Activated CD8-positive, alpha-beta T cell treated with anti-CD3 and anti-CD28 coated beads for 36 hours (primary cell): ENCODE data around the gene BSDC1. TPM values are rescaled to one million over a fixed set of nuclear protein-coding genes. Genes with fewer than 3 reads are reported as not detected.

Source experiments
- ATAC-seq: fragments of 200-7000 bp; cut with Tn5 transposase; one replicate; pipeline ENCODE4 v1.10.0; 2021; ENCODE audit warnings: mild to moderate bottlenecking, moderate library complexity
- CTCF ChIA-PET: fragments of 350-600 bp; sonication (Branson Sonifier 250); formaldehyde crosslinking; loops from one replicate; lab custom pipeline; 2021; ENCODE audit warnings: antibody characterized with exemption; lab: Charles Lee
- POLR2A ChIA-PET: fragments of 350-600 bp; sonication (Branson Sonifier 250); formaldehyde crosslinking; loops from one replicate; lab custom pipeline; 2021; ENCODE audit warnings: antibody characterized with exemption; lab: Charles Lee
- DNase-seq: peaks from one replicate; pipeline ENCODE4 v3.0.0-alpha.2; 2020
- H3K27ac Mint-ChIP-seq: one replicate; pipeline ENCODE4 v1.8.0; 2021; ENCODE audit warnings: mild to moderate bottlenecking, mixed read lengths
- H3K27me3 Mint-ChIP-seq: one replicate; pipeline ENCODE4 v1.8.0; 2021; ENCODE audit warnings: mixed read lengths
- H3K36me3 Mint-ChIP-seq: one replicate; pipeline ENCODE4 v1.8.0; 2021; ENCODE audit warnings: low read depth, mixed read lengths
- H3K4me1 Mint-ChIP-seq: one replicate; pipeline ENCODE4 v1.8.0; 2021; ENCODE audit warnings: low read depth, mixed read lengths
- H3K4me3 Mint-ChIP-seq: one replicate; pipeline ENCODE4 v1.8.0; 2021; ENCODE audit warnings: mild to moderate bottlenecking, moderate library complexity, mixed read lengths
- H3K9me3 Mint-ChIP-seq: one replicate; pipeline ENCODE4 v1.8.0; 2021; ENCODE audit warnings: mixed read lengths
- intact Hi-C: fragments of 100-400 bp; cut with micrococcal nuclease; formaldehyde crosslinking; loops from one replicate; pipeline ENCODE4 v1.10.0; 2022
- total RNA-seq, 2 experiments: library from RNA; stranded (reverse); gene quantifications; one replicate each; pipeline ENCODE4 v1.2.3, GENCODE V29; 2021
- TF ChIP-seq, protein P1 (sequence below): fragments of 200-600 bp; IDR thresholded peaks from one replicate; pipeline ENCODE4 v1.8.0; 2022; ENCODE audit warnings: antibody characterized with exemption, mild to moderate bottlenecking

The BSDC1 gene
- total RNA-seq, 2 experiments from 2014 or later = 30.6 to 33.3 TPM

DNA sequence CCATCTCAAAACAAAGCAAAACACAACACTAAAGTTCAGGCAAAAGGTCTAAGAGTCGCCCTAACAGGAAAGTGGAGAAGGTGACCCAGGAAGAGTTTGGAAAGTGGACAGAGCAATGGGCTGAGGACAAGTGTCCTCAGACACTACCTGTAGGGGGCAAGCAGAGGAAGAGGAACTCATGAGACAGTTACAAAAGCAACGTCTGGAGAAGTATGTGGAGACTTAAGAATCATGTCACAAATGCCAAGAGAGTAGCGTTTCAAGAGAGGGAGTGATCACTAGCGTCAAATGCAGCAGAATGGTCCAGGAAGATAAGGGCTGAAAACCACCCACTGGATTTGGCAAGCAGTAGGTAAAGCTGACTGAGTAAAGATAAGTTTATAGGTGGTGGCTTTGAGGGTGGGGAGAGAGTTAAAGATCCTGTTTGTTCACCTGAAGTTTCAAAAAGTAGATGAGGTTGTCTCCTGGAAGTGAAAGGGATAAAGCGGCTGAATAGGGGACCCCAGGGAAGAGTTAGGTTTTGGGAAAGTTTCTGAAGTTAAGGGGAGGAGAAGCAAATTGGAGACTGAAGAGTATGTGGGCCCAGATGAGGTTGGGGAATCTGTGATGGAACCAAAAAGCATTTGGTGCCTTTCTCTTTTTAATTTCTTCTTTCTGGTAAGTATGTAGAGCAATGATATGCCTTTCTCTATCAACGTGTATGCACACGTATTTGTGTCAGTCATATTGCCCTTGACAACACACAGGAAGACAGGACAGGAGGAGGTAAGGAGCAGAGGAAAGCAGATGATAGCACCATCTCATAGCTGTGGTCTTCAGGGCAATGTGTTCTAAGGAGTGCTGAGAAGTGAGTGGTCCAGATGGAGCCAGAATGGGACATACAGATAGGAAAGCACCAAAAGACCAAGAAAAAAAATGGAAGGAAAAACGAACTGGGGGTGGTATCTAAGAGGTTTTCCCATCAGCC lies 3.1 kb downstream of the BSDC1 start:
- intact Hi-C loops = no loop called here
- POLR2A ChIA-PET = interaction anchor here (0.6 to 0.7 kb wide), 2 partner anchors 19 to 317 kb away, joined by 3 read pairs; no protein-coding TSS in a partner anchor

DNA sequence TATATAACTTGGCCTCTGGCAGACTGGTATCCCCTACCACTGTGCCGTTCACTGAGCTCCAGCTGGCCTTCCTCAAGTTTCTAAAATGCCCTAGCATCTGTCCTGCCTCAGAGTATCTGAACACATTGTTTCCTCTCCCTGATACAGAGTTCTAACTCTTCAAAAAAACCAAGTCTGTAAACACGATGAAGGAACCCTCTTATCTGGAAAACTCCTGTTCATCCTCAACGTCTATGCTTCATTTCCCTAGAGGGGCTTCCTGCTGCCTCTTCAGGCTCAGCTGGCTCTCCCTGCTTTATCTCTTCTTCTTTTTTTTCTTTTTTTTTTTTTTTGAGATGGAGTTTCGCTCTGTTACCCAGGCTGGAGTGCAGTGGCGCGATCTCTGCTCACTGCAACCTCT lies 5.6 kb downstream of the BSDC1 start:
- Mint-ChIP-seq H3K27ac (no peak overlapping the region), H3K4me3 (no peak overlapping the region), H3K4me1 (peaks cover 16% of the 10 kb centered on the region), H3K27me3 (no peaks in the 10 kb centered on the region), H3K9me3 (no peaks in the 10 kb centered on the region), H3K36me3 (peaks cover 11% of the 10 kb centered on the region)
- POLR2A ChIA-PET = interaction anchor here (0.9 kb wide), 1 partner anchor 192 kb away, joined by 3 read pairs; no protein-coding TSS in a partner anchor
- DNase-seq (no peak), ATAC-seq (no peak)
- CTCF ChIA-PET = no interaction called here
- TF ChIP-seq, protein P1, sequence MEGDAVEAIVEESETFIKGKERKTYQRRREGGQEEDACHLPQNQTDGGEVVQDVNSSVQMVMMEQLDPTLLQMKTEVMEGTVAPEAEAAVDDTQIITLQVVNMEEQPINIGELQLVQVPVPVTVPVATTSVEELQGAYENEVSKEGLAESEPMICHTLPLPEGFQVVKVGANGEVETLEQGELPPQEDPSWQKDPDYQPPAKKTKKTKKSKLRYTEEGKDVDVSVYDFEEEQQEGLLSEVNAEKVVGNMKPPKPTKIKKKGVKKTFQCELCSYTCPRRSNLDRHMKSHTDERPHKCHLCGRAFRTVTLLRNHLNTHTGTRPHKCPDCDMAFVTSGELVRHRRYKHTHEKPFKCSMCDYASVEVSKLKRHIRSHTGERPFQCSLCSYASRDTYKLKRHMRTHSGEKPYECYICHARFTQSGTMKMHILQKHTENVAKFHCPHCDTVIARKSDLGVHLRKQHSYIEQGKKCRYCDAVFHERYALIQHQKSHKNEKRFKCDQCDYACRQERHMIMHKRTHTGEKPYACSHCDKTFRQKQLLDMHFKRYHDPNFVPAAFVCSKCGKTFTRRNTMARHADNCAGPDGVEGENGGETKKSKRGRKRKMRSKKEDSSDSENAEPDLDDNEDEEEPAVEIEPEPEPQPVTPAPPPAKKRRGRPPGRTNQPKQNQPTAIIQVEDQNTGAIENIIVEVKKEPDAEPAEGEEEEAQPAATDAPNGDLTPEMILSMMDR = no peak
- intact Hi-C loops = no loop called here

More for the DNA sequence above, 3.1 kb downstream of the BSDC1 start:
- H3K4me3 Mint-ChIP-seq = no peak overlapping the region
- H3K9me3 Mint-ChIP-seq = no peaks in the 10 kb centered on the region
- no peak overlapping the region for H3K27ac Mint-ChIP-seq
- TF ChIP-seq, protein P1 = no peak
- CTCF ChIA-PET = interaction anchor here (1.2 to 1.3 kb wide), 2 partner anchors 10 to 87 kb away, joined by 3 to 4 read pairs; no protein-coding TSS in a partner anchor
- peaks cover 3% of the 10 kb centered on the region for H3K36me3 Mint-ChIP-seq
- ATAC-seq = no peak
- no peak for DNase-seq
- H3K4me1 Mint-ChIP-seq = peaks cover 22% of the 10 kb centered on the region
- H3K27me3 Mint-ChIP-seq = no peaks in the 10 kb centered on the region

GRCh38 chr1:32386676-32387392 lies 7.4 kb downstream of the BSDC1 start:
- ChIA-PET CTCF (interaction anchor here (0.7 to 3.9 kb wide), 5 partner anchors 13 to 668 kb away, joined by 3 to 33 read pairs (median 3); partner anchors contain the start of gene MARCKSL1), POLR2A (interaction anchor here (1.1 to 1.3 kb wide), 2 partner anchors 12 to 570 kb away, joined by 3 to 4 read pairs; no protein-coding TSS in a partner anchor)
- H3K27ac Mint-ChIP-seq = no peak overlapping the region

DNA sequence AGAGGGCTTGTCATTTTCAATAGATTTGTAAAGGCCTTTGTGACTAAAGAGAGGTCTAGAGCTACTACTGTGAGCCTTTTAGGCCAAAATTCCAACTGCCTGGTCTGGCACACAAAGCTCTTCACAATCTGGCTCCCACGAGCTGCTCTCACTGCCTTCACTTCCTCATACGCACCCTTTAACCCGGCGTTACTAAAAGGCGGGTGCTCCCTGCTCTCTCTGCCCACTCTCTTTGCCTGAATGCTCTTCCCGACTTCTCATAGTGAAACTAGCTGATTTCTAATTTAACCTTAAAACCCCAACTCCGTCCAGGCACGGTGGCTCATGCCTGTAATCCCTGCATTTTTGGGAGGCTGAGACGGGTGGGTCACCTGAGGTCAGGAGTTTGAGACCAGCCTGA lies 14.2 kb downstream of the BSDC1 start:
- no peaks in the 10 kb centered on the region for H3K4me1 Mint-ChIP-seq
- DNase-seq (no peak), ATAC-seq (no peak)
- ChIA-PET POLR2A (interaction anchor here (1.3 kb wide), 1 partner anchor 14 kb away, joined by 6 read pairs; the partner anchor contains the start of gene BSDC1), CTCF (interaction anchor here (1.4 kb wide), 1 partner anchor 132 kb away, joined by 4 read pairs; no protein-coding TSS in a partner anchor)
- H3K27me3 Mint-ChIP-seq = no peaks in the 10 kb centered on the region
- no peak overlapping the region for H3K27ac Mint-ChIP-seq
- no peak overlapping the region for H3K4me3 Mint-ChIP-seq
- TF ChIP-seq, protein P1 = no peak
- peaks cover 21% of the 10 kb centered on the region for H3K36me3 Mint-ChIP-seq
- intact Hi-C loops = no loop called here
- H3K9me3 Mint-ChIP-seq = no peaks in the 10 kb centered on the region

More at GRCh38 chr1:32386676-32387392, 7.4 kb downstream of the BSDC1 start:
- H3K4me3 Mint-ChIP-seq = no peak overlapping the region
- TF ChIP-seq, protein P1 = no peak
- H3K4me1 Mint-ChIP-seq = peaks cover 4% of the 10 kb centered on the region
- DNase-seq (no peak), ATAC-seq (no peak)
- no peaks in the 10 kb centered on the region for H3K27me3 Mint-ChIP-seq
- H3K9me3 Mint-ChIP-seq = no peaks in the 10 kb centered on the region
- intact Hi-C loops = no loop called here
- H3K36me3 Mint-ChIP-seq = peaks cover 11% of the 10 kb centered on the region
